CD4-positive, alpha-beta T cell (primary cell): ENCODE results near the gene CACHD1. TPM values are rescaled to one million over a fixed set of nuclear protein-coding genes. Genes with fewer than 3 reads are reported as not detected.

ENCODE experiments used
- ATAC-seq: fragments of 200-7000 bp; cut with Tn5 transposase; one replicate; pipeline ENCODE4 v1.10.0; 2022; ENCODE audit warnings: mild to moderate bottlenecking; ENCODE audit not compliant: poor library complexity
- CTCF ChIA-PET: fragments of 350-600 bp; sonication (Branson Sonifier 250); formaldehyde crosslinking; loops from one replicate; lab custom pipeline; 2021; ENCODE audit warnings: antibody characterized with exemption, inconsistent platforms; lab: Charles Lee
- POLR2A ChIA-PET: fragments of 350-600 bp; sonication (Branson Sonifier 250); formaldehyde crosslinking; loops from one replicate; lab custom pipeline; 2021; ENCODE audit warnings: antibody characterized with exemption, inconsistent platforms; lab: Charles Lee
- DNase-seq, 14 experiments: peaks; one replicate each; pipeline ENCODE4 v3.0.0-alpha.2; 2013 to 2020; ENCODE audit warnings: mixed read lengths in 2 of 14
- H3K27ac ChIP-seq, 2 donors: one replicate each; pipeline versions ENCODE4 v1.5.1 to v1.7.0; 2013; ENCODE audit warnings: low read length in 2 of 2, low read depth in 1 of 2, mild to moderate bottlenecking in 1 of 2
- H3K27me3 ChIP-seq, 2 experiments: 1 replicate in 1 of 2; 2 replicates in 1 of 2; pipeline versions ENCODE4 v1.6.1 to v1.7.0; 2013; ENCODE audit warnings: low read length in 2 of 2, control low read depth in 1 of 2, mild to moderate bottlenecking in 1 of 2, moderate library complexity in 1 of 2; ENCODE audit not compliant: insufficient read depth in 2 of 2, control insufficient read depth in 1 of 2
- H3K36me3 ChIP-seq: one replicate; pipeline ENCODE4 v1.6.1; 2013; ENCODE audit warnings: low read length, control low read depth; ENCODE audit not compliant: insufficient read depth
- H3K4me1 ChIP-seq: one replicate; pipeline ENCODE4 v1.6.1; 2013; ENCODE audit warnings: low read length, control low read depth; ENCODE audit not compliant: insufficient read depth
- H3K4me3 ChIP-seq: one replicate; pipeline ENCODE4 v1.5.1; 2013; ENCODE audit warnings: mild to moderate bottlenecking, low read length, moderate library complexity
- H3K9me3 ChIP-seq, 2 experiments: 1 replicate in 1 of 2; 2 replicates in 1 of 2; pipeline versions ENCODE4 v1.6.1 to v1.7.0; 2013; ENCODE audit warnings: low read length in 2 of 2, mild to moderate bottlenecking in 2 of 2, control low read depth in 1 of 2, moderate library complexity in 1 of 2; ENCODE audit not compliant: control insufficient read depth in 1 of 2, insufficient read depth in 1 of 2
- H3K27ac Mint-ChIP-seq: one replicate; pipeline ENCODE4 v1.8.0; 2020; ENCODE audit warnings: mixed read lengths
- H3K27me3 Mint-ChIP-seq: one replicate; pipeline ENCODE4 v1.8.0; 2021; ENCODE audit warnings: mixed read lengths
- H3K36me3 Mint-ChIP-seq: one replicate; pipeline ENCODE4 v1.8.0; 2021; ENCODE audit warnings: low read depth, mixed read lengths
- H3K4me1 Mint-ChIP-seq: one replicate; pipeline ENCODE4 v1.8.0; 2021; ENCODE audit warnings: low read depth, mixed read lengths
- H3K4me3 Mint-ChIP-seq: one replicate; pipeline ENCODE4 v1.8.0; 2020; ENCODE audit warnings: mild to moderate bottlenecking, mixed read lengths
- H3K9me3 Mint-ChIP-seq: one replicate; pipeline ENCODE4 v1.8.0; 2020; ENCODE audit warnings: mixed read lengths
- CTCF ChIP-seq: fragments of 200-600 bp; IDR thresholded peaks from one replicate; pipeline ENCODE4 v1.8.0; 2022; ENCODE audit warnings: antibody characterized with exemption, mild to moderate bottlenecking
- intact Hi-C, 2 experiments: fragments of 100-400 bp; cut with DNase I in 1 of 2; cut with micrococcal nuclease in 1 of 2; formaldehyde crosslinking; loops; one replicate each; pipeline versions ENCODE4 v1.15.1 to v1.9.0; 2023 to 2025; cut with DNase I, micrococcal nuclease
- total RNA-seq, 174 experiments: library from RNA in 2 of 174; stranded (reverse) in 2 of 174; gene quantifications; one replicate each; pipeline ENCODE4 v1.2.3 and lab custom pipeline; 2021 to 2026

CACHD1 gene
- total RNA-seq, 2 experiments from 2014 or later: 6.2 to 7.1 TPM

- intact Hi-C loops: loop anchor here (1.0 to 5.0 kb wide), 5 partner anchors 137 to 1000 kb away; no protein-coding TSS in a partner anchor
- H3K4me3 Mint-ChIP-seq: no peak overlapping the region
- Histone ChIP-seq H3K36me3 (no peaks in the 10 kb centered on the region), H3K27me3 (no peaks in the 10 kb centered on the region), H3K4me3 (no peak overlapping the region), H3K9me3 (no peaks in the 10 kb centered on the region), H3K27ac (no peak overlapping the region), H3K4me1 (no peaks in the 10 kb centered on the region)
- POLR2A ChIA-PET: no interaction called here
- H3K27ac Mint-ChIP-seq: no peak overlapping the region
- peaks cover 16% of the 10 kb centered on the region for H3K36me3 Mint-ChIP-seq
- DNase-seq (peak in 8 of 14 experiments; percentile 2 to 67 (median 30)), ATAC-seq (peak; percentile 90)
- H3K4me1 Mint-ChIP-seq: no peaks in the 10 kb centered on the region
- no peaks in the 10 kb centered on the region for H3K27me3 Mint-ChIP-seq
- H3K9me3 Mint-ChIP-seq: no peaks in the 10 kb centered on the region
- CTCF ChIA-PET: no interaction called here
- TF ChIP-seq CTCF: peak; percentile 77
Observed at GRCh38 chr1:64686828-64687724, 217.1 kb downstream of the CACHD1 start.

- Mint-ChIP-seq H3K27me3 (no peaks in the 10 kb centered on the region), H3K4me1 (no peaks in the 10 kb centered on the region), H3K27ac (no peak overlapping the region), H3K36me3 (peaks cover 16% of the 10 kb centered on the region), H3K4me3 (no peak overlapping the region), H3K9me3 (no peaks in the 10 kb centered on the region)
- Histone ChIP-seq H3K9me3 (no peaks in the 10 kb centered on the region), H3K4me3 (no peak overlapping the region), H3K36me3 (no peaks in the 10 kb centered on the region), H3K4me1 (no peaks in the 10 kb centered on the region), H3K27ac (no peak overlapping the region), H3K27me3 (no peaks in the 10 kb centered on the region)
- DNase-seq (peak in 2 of 14 experiments; percentile 32 to 35), ATAC-seq (no peak)
- ChIA-PET POLR2A (no interaction called here), CTCF (no interaction called here)
- no peak for TF ChIP-seq CTCF
- intact Hi-C loops: loop anchor here (2.0 to 5.0 kb wide), 4 partner anchors 387 to 999 kb away; no protein-coding TSS in a partner anchor
Observed at GRCh38 chr1:64687725-64688327, 217.9 kb downstream of the CACHD1 start.

GRCh38 chr1:64691626-64692025 is 221.7 kb downstream of the CACHD1 start:
- no peaks in the 10 kb centered on the region for H3K27me3 ChIP-seq
- Mint-ChIP-seq H3K27me3 (no peaks in the 10 kb centered on the region), H3K9me3 (no peaks in the 10 kb centered on the region), H3K36me3 (peaks cover 12% of the 10 kb centered on the region), H3K4me3 (no peak overlapping the region), H3K27ac (no peak overlapping the region), H3K4me1 (no peaks in the 10 kb centered on the region)
- intact Hi-C loops: no loop called here
- H3K27ac ChIP-seq: no peak overlapping the region
- ChIA-PET POLR2A (no interaction called here), CTCF (no interaction called here)
- TF ChIP-seq CTCF: no peak
- ATAC-seq: no peak
- H3K9me3 ChIP-seq: no peaks in the 10 kb centered on the region
- no peaks in the 10 kb centered on the region for H3K36me3 ChIP-seq
- H3K4me3 ChIP-seq: no peak overlapping the region
- H3K4me1 ChIP-seq: no peaks in the 10 kb centered on the region
- no peak for DNase-seq
